Osteocyte (in vitro differentiated cells): Measurements from ENCODE around the gene FNDC3B. TPM values are rescaled to one million over a fixed set of nuclear protein-coding genes. Genes with fewer than 3 reads are reported as not detected.

ENCODE experiments used
- DNase-seq: peaks from one replicate; pipeline ENCODE4 v3.0.0; 2021; ENCODE audit warnings: mixed read lengths; ENCODE audit not compliant: unreplicated experiment; ENCODE audit errors: extremely low spot score
- H3K27ac Mint-ChIP-seq: one replicate; pipeline ENCODE4 v1.8.0; 2021; ENCODE audit warnings: mild to moderate bottlenecking, mixed read lengths; ENCODE audit not compliant: unreplicated experiment
- H3K27me3 Mint-ChIP-seq: one replicate; pipeline ENCODE4 v1.8.0; 2021; ENCODE audit warnings: mixed read lengths; ENCODE audit not compliant: unreplicated experiment
- H3K36me3 Mint-ChIP-seq: one replicate; pipeline ENCODE4 v1.8.0; 2021; ENCODE audit warnings: mixed read lengths; ENCODE audit not compliant: unreplicated experiment
- H3K4me1 Mint-ChIP-seq: one replicate; pipeline ENCODE4 v1.8.0; 2021; ENCODE audit warnings: mixed read lengths; ENCODE audit not compliant: unreplicated experiment
- H3K4me3 Mint-ChIP-seq: one replicate; pipeline ENCODE4 v1.8.0; 2021; ENCODE audit warnings: mild to moderate bottlenecking, moderate library complexity, mixed read lengths; ENCODE audit not compliant: unreplicated experiment
- H3K9me3 Mint-ChIP-seq: one replicate; pipeline ENCODE4 v1.8.0; 2021; ENCODE audit warnings: mixed read lengths; ENCODE audit not compliant: unreplicated experiment
- total RNA-seq: library from RNA; stranded (reverse); gene quantifications from 2 replicates; pipeline ENCODE4 v1.2.1, GENCODE V29; 2021
- TF ChIP-seq, protein P1 (sequence below): fragments of 200-600 bp; sonication (generic); IDR thresholded peaks from 2 replicates; pipeline ENCODE4 v1.5.0; 2021; ENCODE audit warnings: antibody characterized with exemption, mild to moderate bottlenecking, moderate library complexity

FNDC3B gene
- total RNA-seq, 1 donor from 2014 or later = 240 TPM

DNA sequence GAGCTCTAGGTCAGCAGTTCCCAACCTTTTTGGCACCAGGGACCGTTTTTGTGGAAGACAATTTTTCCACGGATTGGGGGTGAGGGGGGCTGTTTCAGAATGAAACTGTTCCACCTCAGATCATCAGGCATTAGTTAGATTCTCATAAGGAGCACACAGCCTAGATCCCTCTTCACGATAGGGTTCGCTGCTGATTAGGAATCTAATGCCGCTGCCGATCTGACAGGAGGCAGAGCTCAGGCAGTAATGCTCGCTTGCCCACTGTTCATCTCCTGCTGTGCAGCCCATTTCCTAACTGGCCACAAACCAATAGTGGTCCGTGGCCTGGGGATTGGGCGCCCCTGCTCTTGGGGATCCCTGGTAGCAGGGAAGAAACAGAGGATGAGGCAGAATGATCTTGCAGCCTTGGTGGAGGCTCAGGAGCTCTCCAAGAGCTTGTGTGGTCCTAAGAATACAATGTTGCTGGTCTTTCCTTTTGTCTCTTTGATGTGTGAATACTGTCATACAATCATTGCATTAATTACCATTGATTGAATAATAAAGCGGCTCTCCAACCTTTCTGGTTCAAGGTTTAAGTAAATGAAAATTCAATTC lies 183.2 kb downstream of the FNDC3B start:
- Mint-ChIP-seq H3K36me3 (peaks cover 5% of the 10 kb centered on the region), H3K27ac (no peak overlapping the region), H3K9me3 (no peaks in the 10 kb centered on the region), H3K4me1 (peaks cover 65% of the 10 kb centered on the region), H3K27me3 (no peaks in the 10 kb centered on the region), H3K4me3 (no peak overlapping the region)
- DNase-seq = no peak
- TF ChIP-seq, protein P1, sequence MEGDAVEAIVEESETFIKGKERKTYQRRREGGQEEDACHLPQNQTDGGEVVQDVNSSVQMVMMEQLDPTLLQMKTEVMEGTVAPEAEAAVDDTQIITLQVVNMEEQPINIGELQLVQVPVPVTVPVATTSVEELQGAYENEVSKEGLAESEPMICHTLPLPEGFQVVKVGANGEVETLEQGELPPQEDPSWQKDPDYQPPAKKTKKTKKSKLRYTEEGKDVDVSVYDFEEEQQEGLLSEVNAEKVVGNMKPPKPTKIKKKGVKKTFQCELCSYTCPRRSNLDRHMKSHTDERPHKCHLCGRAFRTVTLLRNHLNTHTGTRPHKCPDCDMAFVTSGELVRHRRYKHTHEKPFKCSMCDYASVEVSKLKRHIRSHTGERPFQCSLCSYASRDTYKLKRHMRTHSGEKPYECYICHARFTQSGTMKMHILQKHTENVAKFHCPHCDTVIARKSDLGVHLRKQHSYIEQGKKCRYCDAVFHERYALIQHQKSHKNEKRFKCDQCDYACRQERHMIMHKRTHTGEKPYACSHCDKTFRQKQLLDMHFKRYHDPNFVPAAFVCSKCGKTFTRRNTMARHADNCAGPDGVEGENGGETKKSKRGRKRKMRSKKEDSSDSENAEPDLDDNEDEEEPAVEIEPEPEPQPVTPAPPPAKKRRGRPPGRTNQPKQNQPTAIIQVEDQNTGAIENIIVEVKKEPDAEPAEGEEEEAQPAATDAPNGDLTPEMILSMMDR = no peak

DNA sequence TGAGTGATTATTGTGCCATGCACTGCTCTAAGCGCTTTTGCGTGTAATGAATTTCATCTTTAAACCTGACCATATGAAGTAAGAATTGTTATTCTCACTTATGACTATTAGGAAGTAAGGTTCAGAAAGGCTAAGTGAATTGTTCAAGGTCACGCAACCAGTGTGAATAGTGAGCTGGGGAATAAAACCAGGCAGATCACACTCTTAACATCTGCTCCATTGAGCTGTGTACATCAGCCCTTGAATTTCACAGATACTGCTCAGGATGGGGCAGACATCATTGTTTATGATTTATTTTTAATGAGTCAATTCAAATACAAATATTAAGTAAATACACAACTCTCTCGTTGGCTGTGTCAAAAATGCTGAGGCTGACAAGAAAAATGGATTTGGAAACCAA lies 184.5 kb downstream of the FNDC3B start:
- TF ChIP-seq, protein P1 = no peak
- no peak overlapping the region for H3K27ac Mint-ChIP-seq
- DNase-seq = no peak
- peaks cover 16% of the 10 kb centered on the region for H3K36me3 Mint-ChIP-seq
- H3K4me1 Mint-ChIP-seq = peaks cover 52% of the 10 kb centered on the region
- H3K9me3 Mint-ChIP-seq = no peaks in the 10 kb centered on the region
- H3K27me3 Mint-ChIP-seq = no peaks in the 10 kb centered on the region
- H3K4me3 Mint-ChIP-seq = no peak overlapping the region

DNA sequence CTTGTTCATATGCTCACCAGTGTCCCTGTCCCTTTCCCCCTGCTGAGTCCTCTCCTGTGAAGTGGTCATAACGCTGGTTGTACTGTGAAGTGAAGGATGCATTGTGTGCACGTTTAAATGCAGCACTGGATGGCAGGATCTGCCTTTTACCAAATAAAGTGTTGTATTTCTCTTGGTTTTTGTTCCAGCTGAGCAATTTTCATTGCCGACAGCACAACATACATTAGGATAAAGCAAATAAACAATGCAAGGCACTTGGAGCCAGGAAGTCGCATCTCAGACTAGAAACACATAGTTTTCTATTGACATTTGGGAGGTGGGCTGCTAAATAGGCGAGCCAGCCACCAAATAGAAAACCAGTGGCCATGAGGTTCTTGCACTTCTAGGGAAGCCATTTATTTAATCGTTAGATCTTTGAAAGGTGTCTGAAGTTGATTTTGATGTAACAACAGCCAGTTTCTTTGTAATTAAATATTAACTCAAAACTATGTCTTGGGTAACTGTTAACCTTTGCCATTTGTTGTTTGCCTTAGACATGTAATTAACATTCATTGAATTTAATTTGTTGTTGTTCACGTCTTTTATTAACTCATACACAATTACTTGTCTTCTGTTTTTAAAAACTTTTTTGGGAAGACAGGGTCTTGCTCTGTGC lies 185.3 kb downstream of the FNDC3B start:
- no peaks in the 10 kb centered on the region for H3K27me3 Mint-ChIP-seq
- TF ChIP-seq, protein P1 = no peak
- no peaks in the 10 kb centered on the region for H3K9me3 Mint-ChIP-seq
- H3K4me1 Mint-ChIP-seq = peaks cover 48% of the 10 kb centered on the region
- H3K27ac Mint-ChIP-seq = no peak overlapping the region
- peaks cover 23% of the 10 kb centered on the region for H3K36me3 Mint-ChIP-seq
- H3K4me3 Mint-ChIP-seq = no peak overlapping the region
- no peak for DNase-seq

DNA sequence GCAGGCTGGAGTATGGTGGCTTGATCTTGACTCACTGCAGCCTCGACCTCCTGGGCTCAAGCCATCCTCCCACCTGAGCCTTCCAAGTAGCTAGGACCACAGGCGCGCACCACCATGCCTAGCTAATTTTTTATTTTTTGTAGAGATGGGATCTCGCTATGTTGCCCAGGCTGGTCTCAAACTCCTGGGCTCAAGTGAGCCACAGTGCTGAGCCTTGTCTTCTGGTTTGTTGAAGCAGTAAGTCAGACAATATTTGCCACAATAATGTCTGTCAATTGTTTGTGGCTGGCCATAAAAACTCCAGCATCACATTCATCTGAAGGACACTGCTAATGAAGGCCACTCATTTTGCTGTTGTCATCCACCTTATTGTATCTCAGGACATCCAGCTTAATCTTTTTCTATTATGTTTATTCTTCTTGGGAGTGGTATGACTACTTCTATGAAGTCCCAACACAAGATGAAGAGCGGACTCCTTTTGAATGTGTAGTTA lies 185.9 kb downstream of the FNDC3B start:
- H3K4me1 Mint-ChIP-seq = peaks cover 44% of the 10 kb centered on the region

DNA sequence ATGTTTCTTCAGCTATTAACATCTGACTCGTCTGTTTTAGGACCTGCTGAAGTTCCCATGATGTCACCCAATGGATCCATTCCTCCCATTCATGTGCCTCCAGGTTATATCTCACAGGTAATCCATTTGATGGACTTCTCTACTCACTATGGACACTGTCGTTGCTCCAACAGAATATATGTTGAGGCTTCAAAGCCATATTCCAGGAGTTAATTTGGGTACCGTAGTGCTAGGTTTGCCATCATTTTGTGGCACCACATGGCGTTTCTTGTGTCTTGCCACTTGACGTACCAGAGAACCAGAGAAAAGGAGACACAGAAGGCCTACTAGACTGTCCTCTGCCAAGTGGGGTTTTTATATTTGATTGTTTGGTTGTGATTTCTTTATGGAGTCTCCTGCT lies 187.5 kb downstream of the FNDC3B start:
- Mint-ChIP-seq H3K27me3 (no peaks in the 10 kb centered on the region), H3K9me3 (no peaks in the 10 kb centered on the region), H3K4me1 (peaks cover 30% of the 10 kb centered on the region), H3K36me3 (peaks cover 35% of the 10 kb centered on the region), H3K4me3 (no peak overlapping the region), H3K27ac (no peak overlapping the region)
- no peak for DNase-seq
- TF ChIP-seq, protein P1 = no peak

More for the DNA sequence above, 185.9 kb downstream of the FNDC3B start:
- no peak for DNase-seq
- H3K27ac Mint-ChIP-seq = no peak overlapping the region
- H3K27me3 Mint-ChIP-seq = no peaks in the 10 kb centered on the region
- H3K36me3 Mint-ChIP-seq = peaks cover 26% of the 10 kb centered on the region
- no peaks in the 10 kb centered on the region for H3K9me3 Mint-ChIP-seq
- TF ChIP-seq, protein P1 = no peak
- no peak overlapping the region for H3K4me3 Mint-ChIP-seq
